HG03159 (cell line): ENCODE results near the gene MMS19.
"Not testable (repeated sequence)": the region's sequence is repeated elsewhere in the genome, so short reads cannot be mapped to it uniquely, and the experiment has no call there.

ENCODE experiments used
- ATAC-seq: cut with Tn5 transposase; IDR thresholded peaks from one replicate; pipeline ENCODE4 v1.9.1; 2021; ENCODE audit warnings: mild to moderate bottlenecking, moderate library complexity; ENCODE audit not compliant: unreplicated experiment

Gene MMS19

GRCh38 chr10:97427571-97428179 is 70.5 kb downstream of the MMS19 start:
- no peak for ATAC-seq

DNA sequence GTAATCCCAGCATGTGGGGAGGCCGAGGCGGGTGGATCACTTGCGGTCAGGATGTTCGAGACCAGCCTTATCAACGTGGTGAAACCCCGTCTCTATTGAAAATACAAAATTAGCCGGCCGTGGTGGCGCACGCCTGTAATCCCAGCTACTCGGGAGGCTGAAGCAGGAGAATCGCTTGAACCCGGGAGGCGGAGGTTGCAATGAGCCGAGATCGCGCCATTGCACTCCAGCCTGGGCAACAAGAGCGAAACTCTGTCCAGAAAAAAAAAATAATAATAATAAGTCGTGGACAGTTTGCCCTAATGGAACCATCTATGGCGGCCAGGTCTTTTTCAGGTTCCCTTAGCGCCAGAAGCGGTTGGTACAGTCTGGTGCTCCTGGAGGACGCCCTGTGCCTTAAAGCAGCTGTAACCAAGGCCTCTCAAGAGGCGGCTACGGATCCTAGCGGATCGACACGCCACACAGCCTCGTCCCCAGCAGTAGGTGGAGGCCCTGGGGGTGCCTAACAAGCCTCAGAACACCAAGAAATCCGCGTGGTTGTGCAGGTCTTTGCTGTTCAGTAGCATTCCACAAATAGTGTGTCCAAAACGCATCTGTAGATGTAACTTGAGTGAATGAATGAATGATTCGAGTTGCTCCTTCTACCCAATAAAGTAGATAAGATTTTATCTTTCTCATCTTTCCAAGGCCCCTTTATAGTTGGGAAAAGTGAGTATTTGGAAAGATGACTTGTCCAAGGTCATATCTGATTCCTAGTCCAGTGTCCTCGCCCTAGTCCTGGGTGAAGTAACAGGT is 71.2 kb downstream of the MMS19 start:
- no peak for ATAC-seq

DNA sequence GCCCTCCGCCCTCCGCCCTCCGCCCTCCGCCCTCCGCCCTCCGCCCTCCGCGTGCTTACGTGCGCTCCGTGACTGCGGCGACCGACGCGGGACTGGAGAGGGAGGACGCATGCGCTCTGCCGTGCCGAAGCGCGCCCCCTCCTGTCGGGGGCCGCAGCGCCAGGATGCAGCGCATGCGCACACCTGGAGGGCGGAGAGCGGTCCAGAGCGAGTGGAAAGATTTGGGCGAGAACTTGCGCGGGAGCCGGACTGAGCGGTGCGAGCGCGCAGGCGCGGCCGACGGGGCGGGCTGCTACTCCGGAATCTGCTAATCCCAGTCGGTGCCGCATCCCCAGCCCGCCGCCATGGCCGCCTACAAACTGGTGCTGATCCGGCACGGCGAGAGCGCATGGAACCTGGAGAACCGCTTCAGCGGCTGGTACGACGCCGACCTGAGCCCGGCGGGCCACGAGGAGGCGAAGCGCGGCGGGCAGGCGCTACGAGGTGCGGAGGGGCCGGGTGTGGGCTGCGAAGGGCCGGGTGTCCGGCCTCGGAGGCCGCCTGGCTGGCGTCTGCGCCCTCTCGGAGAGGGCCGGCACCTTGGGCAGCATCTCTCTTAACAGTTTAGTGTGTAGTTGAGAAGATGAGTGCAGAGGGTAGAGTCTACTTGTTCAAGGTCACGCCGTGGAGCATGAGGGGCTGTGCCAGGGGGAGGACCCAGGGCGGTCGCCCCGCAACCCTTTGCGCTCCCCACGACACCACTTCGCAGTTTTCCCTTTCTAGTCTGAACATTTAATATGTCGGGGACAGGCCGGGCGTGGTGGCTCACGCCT is 72.1 kb downstream of the MMS19 start, which contains the start of gene PGAM1:
PGAM1 (plus strand) TSS at position 228 of the 812 bp plus-strand sequence; CDS start at position 345, 117 bp downstream.
- peak; percentile 85 for ATAC-seq

DNA sequence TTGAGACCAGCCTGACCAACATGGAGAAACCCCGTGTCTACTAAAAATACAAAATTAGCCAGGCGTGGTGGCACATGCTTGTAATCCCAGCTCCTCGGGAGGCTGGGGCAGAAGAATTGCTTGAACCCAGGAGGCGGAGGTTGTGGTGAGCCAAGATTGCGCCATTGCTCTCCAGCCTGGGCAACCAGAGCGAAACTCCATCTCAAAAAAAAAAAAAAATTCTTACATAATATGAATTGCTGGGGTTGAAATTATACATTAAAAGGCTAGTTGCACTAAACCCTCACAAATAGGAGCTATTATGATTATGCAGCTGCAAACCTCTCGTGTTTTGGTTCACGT is 74.5 kb downstream of the MMS19 start:
- ATAC-seq: not testable (repeated sequence)

- ATAC-seq: no peak
Measured at GRCh38 chr10:97416565-97416964, 81.7 kb downstream of the MMS19 start.

DNA sequence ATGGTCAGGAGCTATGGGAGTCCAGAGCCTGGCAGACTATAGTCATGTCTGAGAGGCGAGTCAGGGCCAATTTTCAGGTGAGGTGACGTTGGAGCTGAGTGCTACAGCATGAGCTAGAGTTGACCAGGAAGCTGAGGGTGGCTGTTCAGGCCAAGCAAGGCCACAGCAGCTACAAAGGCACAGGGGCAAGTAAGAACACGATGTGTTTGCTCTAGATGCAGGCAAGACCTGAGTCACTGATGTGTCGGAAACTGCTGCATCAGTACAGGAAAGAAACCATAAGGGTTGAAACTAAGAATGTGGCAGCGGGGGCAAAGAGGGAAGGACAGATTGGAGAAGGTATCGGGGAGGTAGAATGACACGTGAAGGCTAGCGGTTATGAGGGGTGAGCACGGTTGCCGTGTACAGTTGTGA is 85.3 kb downstream of the MMS19 start:
- no peak for ATAC-seq

GRCh38 chr10:97411406-97411805 is 86.8 kb downstream of the MMS19 start:
- ATAC-seq: no peak

DNA sequence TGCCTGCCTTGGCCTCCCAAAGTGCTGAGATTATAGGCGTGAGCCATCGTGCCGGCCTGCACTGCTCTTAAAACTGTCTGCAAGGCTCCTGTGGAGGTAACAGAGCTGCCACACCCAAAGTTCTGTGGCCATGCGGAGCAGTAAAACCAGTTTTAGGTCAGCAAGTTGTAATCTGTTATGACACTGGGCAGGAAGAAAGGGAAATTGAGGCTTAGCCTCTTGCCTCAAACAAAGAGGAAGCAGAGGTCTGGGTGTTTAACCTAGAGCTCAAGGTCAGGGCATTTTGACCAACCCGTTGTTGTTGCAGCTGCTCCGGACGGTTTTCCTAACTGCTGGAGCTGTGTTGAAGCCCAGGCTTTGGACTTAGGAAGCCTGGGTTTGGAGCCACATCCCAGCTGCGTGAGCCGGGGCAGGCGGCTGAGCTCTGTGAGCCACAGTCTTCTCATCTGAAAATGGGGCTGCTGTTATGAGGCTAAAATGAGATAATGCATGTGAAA is 89.7 kb downstream of the MMS19 start:
- ATAC-seq: no peak
